GM19463 (cell line): ENCODE data around the gene DLGAP1.

Experiments
- ATAC-seq: cut with Tn5 transposase; IDR thresholded peaks from one replicate; pipeline ENCODE4 v1.9.1; 2021; ENCODE audit warnings: mild to moderate bottlenecking, moderate library complexity; ENCODE audit not compliant: unreplicated experiment

DLGAP1 gene

GRCh38 chr18:3960977-3961376, 494.1 kb downstream of the DLGAP1 start:
- no peak for ATAC-seq

GRCh38 chr18:3960142-3960541, 495.0 kb downstream of the DLGAP1 start:
- no peak for ATAC-seq

GRCh38 chr18:3952031-3952430, 503.1 kb downstream of the DLGAP1 start:
- ATAC-seq, result no peak

- no peak for ATAC-seq
Observed at GRCh38 chr18:3950668-3951404, 504.3 kb downstream of the DLGAP1 start.

- no peak for ATAC-seq
Observed at GRCh38 chr18:3948958-3949357, 506.1 kb downstream of the DLGAP1 start.

GRCh38 chr18:3947383-3947782, 507.7 kb downstream of the DLGAP1 start:
- peak; percentile 58 for ATAC-seq

GRCh38 chr18:3935305-3935704, 519.8 kb downstream of the DLGAP1 start:
- no peak for ATAC-seq

GRCh38 chr18:3932276-3932675, 522.8 kb downstream of the DLGAP1 start:
- no peak for ATAC-seq

GRCh38 chr18:3931542-3932112, 523.5 kb downstream of the DLGAP1 start:
- ATAC-seq, result no peak

- ATAC-seq, result no peak
Observed at GRCh38 chr18:3931013-3931315, 524.1 kb downstream of the DLGAP1 start.

- no peak for ATAC-seq
Observed at GRCh38 chr18:3930126-3931012, 524.7 kb downstream of the DLGAP1 start.

- ATAC-seq, result no peak
Observed at GRCh38 chr18:3924455-3924854, 530.7 kb downstream of the DLGAP1 start.

- ATAC-seq, result no peak
Observed at GRCh38 chr18:3923750-3924149, 531.4 kb downstream of the DLGAP1 start.

GRCh38 chr18:3921826-3922225, 533.3 kb downstream of the DLGAP1 start:
- no peak for ATAC-seq

- no peak for ATAC-seq
Observed at GRCh38 chr18:3920832-3921231, 534.3 kb downstream of the DLGAP1 start.

GRCh38 chr18:3919396-3920061, 535.6 kb downstream of the DLGAP1 start:
- ATAC-seq, result no peak

- no peak for ATAC-seq
Observed at GRCh38 chr18:3916082-3916481, 539.0 kb downstream of the DLGAP1 start.

- peak; percentile 80 for ATAC-seq
Observed at GRCh38 chr18:3914833-3915610, 540.1 kb downstream of the DLGAP1 start.

GRCh38 chr18:3914109-3914508, 541.0 kb downstream of the DLGAP1 start:
- ATAC-seq, result no peak

- ATAC-seq, result no peak
Observed at GRCh38 chr18:3912705-3913104, 542.4 kb downstream of the DLGAP1 start.

- ATAC-seq, result no peak
Observed at GRCh38 chr18:3911413-3911812, 543.7 kb downstream of the DLGAP1 start.
